GM23338 (cell line): Measurements from ENCODE around the gene CAPN7.

Source experiments
- EZH2 ChIP-seq: fragments of 200-600 bp; sonication (generic); IDR thresholded peaks from one replicate; pipeline ENCODE4 v1.8.0; 2017; ENCODE audit warnings: antibody characterized with exemption, mild to moderate bottlenecking, low read depth; ENCODE audit not compliant: unreplicated experiment
- EZH2phosphoT487 ChIP-seq: fragments of 200-600 bp; sonication (generic); IDR thresholded peaks from one replicate; pipeline ENCODE4 v1.8.1; 2018; ENCODE audit warnings: antibody characterized with exemption; ENCODE audit not compliant: unreplicated experiment
- JUNB ChIP-seq: IDR thresholded peaks from one replicate; pipeline ENCODE4 v1.6.1; 2016; ENCODE audit warnings: antibody characterized with exemption; ENCODE audit not compliant: unreplicated experiment
- POLR2AphosphoS5 ChIP-seq: IDR thresholded peaks from 2 replicates; pipeline ENCODE4 v1.6.1; 2016; ENCODE audit warnings: antibody characterized with exemption, low read depth
- TF ChIP-seq, protein P1 (sequence below), 2 experiments: fragments of 200-600 bp in 1 of 2; sonication (generic) in 1 of 2; conservative IDR thresholded peaks; 2 replicates each; pipeline versions ENCODE4 v1.5.1 to v1.6.1; 2016 to 2017; ENCODE audit warnings: antibody characterized with exemption in 2 of 2, low read depth in 2 of 2, mild to moderate bottlenecking in 2 of 2, moderate library complexity in 1 of 2
- TF ChIP-seq, protein P2 (sequence below): IDR thresholded peaks from one replicate; pipeline ENCODE4 v1.6.1; 2018; ENCODE audit warnings: antibody characterized with exemption; ENCODE audit not compliant: unreplicated experiment

DNA sequence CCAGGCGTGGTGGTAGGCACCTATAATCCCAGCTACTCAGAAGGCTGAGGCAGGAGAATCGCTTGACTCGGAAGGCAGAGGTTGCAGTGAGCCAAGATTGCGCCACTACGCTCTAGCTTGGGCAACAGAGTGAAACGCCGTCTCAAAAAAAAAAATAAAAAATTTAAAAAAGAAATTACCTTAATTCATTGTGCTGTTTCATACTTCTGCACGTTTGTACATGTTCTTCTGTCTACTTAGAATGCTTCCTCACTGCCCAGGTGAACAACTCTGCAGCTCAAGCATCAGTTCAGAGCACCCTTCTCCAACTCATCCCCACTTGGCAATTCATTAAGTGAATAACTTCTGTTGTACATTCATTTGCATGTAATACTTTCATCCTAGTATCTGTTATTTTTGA, 14.0 kb downstream of the CAPN7 start:
- TF ChIP-seq, protein P1, sequence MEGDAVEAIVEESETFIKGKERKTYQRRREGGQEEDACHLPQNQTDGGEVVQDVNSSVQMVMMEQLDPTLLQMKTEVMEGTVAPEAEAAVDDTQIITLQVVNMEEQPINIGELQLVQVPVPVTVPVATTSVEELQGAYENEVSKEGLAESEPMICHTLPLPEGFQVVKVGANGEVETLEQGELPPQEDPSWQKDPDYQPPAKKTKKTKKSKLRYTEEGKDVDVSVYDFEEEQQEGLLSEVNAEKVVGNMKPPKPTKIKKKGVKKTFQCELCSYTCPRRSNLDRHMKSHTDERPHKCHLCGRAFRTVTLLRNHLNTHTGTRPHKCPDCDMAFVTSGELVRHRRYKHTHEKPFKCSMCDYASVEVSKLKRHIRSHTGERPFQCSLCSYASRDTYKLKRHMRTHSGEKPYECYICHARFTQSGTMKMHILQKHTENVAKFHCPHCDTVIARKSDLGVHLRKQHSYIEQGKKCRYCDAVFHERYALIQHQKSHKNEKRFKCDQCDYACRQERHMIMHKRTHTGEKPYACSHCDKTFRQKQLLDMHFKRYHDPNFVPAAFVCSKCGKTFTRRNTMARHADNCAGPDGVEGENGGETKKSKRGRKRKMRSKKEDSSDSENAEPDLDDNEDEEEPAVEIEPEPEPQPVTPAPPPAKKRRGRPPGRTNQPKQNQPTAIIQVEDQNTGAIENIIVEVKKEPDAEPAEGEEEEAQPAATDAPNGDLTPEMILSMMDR (conservative IDR thresholded peaks at IDR 0.05; ENCODE audit: low read depth in 2 of 2): no peak
- TF ChIP-seq, protein P2, sequence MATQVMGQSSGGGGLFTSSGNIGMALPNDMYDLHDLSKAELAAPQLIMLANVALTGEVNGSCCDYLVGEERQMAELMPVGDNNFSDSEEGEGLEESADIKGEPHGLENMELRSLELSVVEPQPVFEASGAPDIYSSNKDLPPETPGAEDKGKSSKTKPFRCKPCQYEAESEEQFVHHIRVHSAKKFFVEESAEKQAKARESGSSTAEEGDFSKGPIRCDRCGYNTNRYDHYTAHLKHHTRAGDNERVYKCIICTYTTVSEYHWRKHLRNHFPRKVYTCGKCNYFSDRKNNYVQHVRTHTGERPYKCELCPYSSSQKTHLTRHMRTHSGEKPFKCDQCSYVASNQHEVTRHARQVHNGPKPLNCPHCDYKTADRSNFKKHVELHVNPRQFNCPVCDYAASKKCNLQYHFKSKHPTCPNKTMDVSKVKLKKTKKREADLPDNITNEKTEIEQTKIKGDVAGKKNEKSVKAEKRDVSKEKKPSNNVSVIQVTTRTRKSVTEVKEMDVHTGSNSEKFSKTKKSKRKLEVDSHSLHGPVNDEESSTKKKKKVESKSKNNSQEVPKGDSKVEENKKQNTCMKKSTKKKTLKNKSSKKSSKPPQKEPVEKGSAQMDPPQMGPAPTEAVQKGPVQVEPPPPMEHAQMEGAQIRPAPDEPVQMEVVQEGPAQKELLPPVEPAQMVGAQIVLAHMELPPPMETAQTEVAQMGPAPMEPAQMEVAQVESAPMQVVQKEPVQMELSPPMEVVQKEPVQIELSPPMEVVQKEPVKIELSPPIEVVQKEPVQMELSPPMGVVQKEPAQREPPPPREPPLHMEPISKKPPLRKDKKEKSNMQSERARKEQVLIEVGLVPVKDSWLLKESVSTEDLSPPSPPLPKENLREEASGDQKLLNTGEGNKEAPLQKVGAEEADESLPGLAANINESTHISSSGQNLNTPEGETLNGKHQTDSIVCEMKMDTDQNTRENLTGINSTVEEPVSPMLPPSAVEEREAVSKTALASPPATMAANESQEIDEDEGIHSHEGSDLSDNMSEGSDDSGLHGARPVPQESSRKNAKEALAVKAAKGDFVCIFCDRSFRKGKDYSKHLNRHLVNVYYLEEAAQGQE: no peak
- no peak for TF ChIP-seq POLR2AphosphoS5
- no peak for TF ChIP-seq JUNB
- TF ChIP-seq EZH2: no peak
- no peak for TF ChIP-seq EZH2phosphoT487
